SH-SY5Y (cell line): ENCODE data around the gene STK40.

Experiments
- GATA2 ChIP-seq: IDR thresholded peaks from 2 replicates; pipeline ENCODE4 v1.6.1; 2011; ENCODE audit warnings: mild to moderate bottlenecking, low read depth, low read length
- GATA3 ChIP-seq: IDR thresholded peaks from 2 replicates; pipeline ENCODE4 v1.6.1; 2011; ENCODE audit warnings: low read depth, mild to moderate bottlenecking, low read length, moderate library complexity

DNA sequence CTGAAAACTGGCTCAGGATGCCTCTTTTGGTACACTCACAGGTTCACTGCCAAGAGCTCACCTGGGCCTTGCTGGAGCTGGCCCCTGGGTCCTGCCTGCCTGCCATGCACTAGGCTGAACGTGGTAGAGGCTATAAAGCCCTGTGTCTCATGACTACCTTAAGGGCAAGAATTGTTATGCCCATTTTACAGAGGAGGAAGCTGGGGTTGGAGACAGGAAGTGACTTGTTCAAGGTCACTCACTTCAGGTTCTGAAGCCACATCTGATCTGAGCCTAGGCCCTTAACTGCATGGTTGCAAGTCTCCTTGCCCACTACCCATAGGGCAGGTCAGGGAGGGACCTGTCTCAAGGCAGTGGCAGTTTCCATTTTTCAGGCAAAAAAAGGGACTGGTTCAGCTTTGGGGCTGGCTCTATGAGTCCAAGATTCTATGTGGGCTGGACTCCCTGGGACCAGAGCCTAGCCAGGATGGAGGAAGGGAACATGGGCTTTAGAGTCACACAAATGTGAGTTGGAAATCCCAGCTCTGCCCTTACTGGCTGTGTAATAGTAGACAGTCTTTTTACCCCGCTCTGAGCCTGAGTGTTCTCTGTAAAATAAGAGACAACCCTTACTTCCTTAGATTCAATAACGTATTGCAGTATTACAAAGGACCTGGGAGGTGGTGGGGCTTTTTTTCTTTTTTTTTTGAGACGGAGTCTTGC is 7.8 kb downstream of the STK40 start:
- TF ChIP-seq GATA2, result no peak
- no peak for TF ChIP-seq GATA3
